ENCODE results near the gene MYL2.

MYL2 gene

GRCh38 chr12:110929818-110930217 is 9.4 kb upstream of the MYL2 start:
- no peak for DNase-seq

GRCh38 chr12:110928700-110929099 is 8.3 kb upstream of the MYL2 start:
- no peak for DNase-seq

- DNase-seq = no peak
These were observed 7.2 kb upstream of the MYL2 start for GRCh38 chr12:110927546-110927945.

- no peak for DNase-seq
These were observed 3.4 kb upstream of the MYL2 start for GRCh38 chr12:110923692-110924334.

GRCh38 chr12:110923192-110923591 is 2.8 kb upstream of the MYL2 start:
- no peak for DNase-seq

- DNase-seq = no peak
These were observed 2.3 kb upstream of the MYL2 start for GRCh38 chr12:110922652-110923051.

- DNase-seq = no peak
These were observed 883 bp upstream of the MYL2 start for GRCh38 chr12:110921262-110921661.

GRCh38 chr12:110919720-110920119 is 659 bp downstream of the MYL2 start:
- no peak for DNase-seq

GRCh38 chr12:110917961-110918360 is 2.4 kb downstream of the MYL2 start:
- no peak for DNase-seq

GRCh38 chr12:110917467-110917866 is 2.9 kb downstream of the MYL2 start:
- DNase-seq = no peak

- DNase-seq = no peak
These were observed 4.0 kb downstream of the MYL2 start for GRCh38 chr12:110916295-110916875.

- no peak for DNase-seq
These were observed 7.0 kb downstream of the MYL2 start for GRCh38 chr12:110913119-110914056.

GRCh38 chr12:110912263-110912662 is 8.1 kb downstream of the MYL2 start:
- DNase-seq = no peak

- DNase-seq = no peak
These were observed 11.8 kb downstream of the MYL2 start for GRCh38 chr12:110908377-110909152.

GRCh38 chr12:110907583-110907982 is 12.8 kb downstream of the MYL2 start:
- DNase-seq = no peak

- no peak for DNase-seq
These were observed 13.4 kb downstream of the MYL2 start for GRCh38 chr12:110906985-110907384.

- DNase-seq = no peak
These were observed 13.9 kb downstream of the MYL2 start for GRCh38 chr12:110906516-110906915.

- DNase-seq = no peak
These were observed 14.3 kb downstream of the MYL2 start for GRCh38 chr12:110906083-110906482.

GRCh38 chr12:110903511-110903910 is 16.9 kb downstream of the MYL2 start:
- no peak for DNase-seq

- DNase-seq = no peak
These were observed 19.0 kb downstream of the MYL2 start for GRCh38 chr12:110901401-110901800.

- no peak for DNase-seq
These were observed 23.8 kb downstream of the MYL2 start for GRCh38 chr12:110896559-110896958.

GRCh38 chr12:110893956-110894355 is 26.4 kb downstream of the MYL2 start:
- no peak for DNase-seq

- no peak for DNase-seq
These were observed 31.0 kb downstream of the MYL2 start for GRCh38 chr12:110889361-110889760.

All from NCI-H1694 treated with DMSO at 0.1 percent for 48 hours (cell line).